GM20431 (cell line): ENCODE results near the gene WWOX.

Experiments used
- in situ Hi-C: fragments of 300-500 bp; cut with MseI, MboI; formaldehyde crosslinking; loops from one replicate; pipeline ENCODE4 v1.15.0; 2020; ENCODE audit warnings: low sequenced_read_pairs; ENCODE audit not compliant: unreplicated experiment

The WWOX gene

GRCh38 chr16:78916928-78917545 lies 817.6 kb downstream of the WWOX start:
- in situ Hi-C loops = no loop called here

- in situ Hi-C loops = no loop called here
Observed at GRCh38 chr16:78918805-78919305, 819.4 kb downstream of the WWOX start.

- in situ Hi-C loops = no loop called here
Observed at GRCh38 chr16:78919852-78920251, 820.4 kb downstream of the WWOX start.

- in situ Hi-C loops = no loop called here
Observed at GRCh38 chr16:78920621-78921020, 821.2 kb downstream of the WWOX start.

- in situ Hi-C loops = no loop called here
Observed at GRCh38 chr16:78925083-78925767, 825.8 kb downstream of the WWOX start.

GRCh38 chr16:78926723-78927210 lies 827.3 kb downstream of the WWOX start:
- in situ Hi-C loops = no loop called here

- in situ Hi-C loops = no loop called here
Observed at GRCh38 chr16:78927766-78928165, 828.3 kb downstream of the WWOX start.

GRCh38 chr16:78929841-78930240 lies 830.4 kb downstream of the WWOX start:
- in situ Hi-C loops = no loop called here

GRCh38 chr16:78930561-78930960 lies 831.1 kb downstream of the WWOX start:
- in situ Hi-C loops = no loop called here

- in situ Hi-C loops = no loop called here
Observed at GRCh38 chr16:78931267-78931666, 831.8 kb downstream of the WWOX start.

- in situ Hi-C loops = no loop called here
Observed at GRCh38 chr16:78931678-78932077, 832.2 kb downstream of the WWOX start.

GRCh38 chr16:78932355-78932943 lies 833.0 kb downstream of the WWOX start:
- in situ Hi-C loops = no loop called here

GRCh38 chr16:78936060-78936459 lies 836.6 kb downstream of the WWOX start:
- in situ Hi-C loops = no loop called here

GRCh38 chr16:78939597-78939996 lies 840.1 kb downstream of the WWOX start:
- in situ Hi-C loops = no loop called here

- in situ Hi-C loops = no loop called here
Observed at GRCh38 chr16:78942625-78943245, 843.3 kb downstream of the WWOX start.

- in situ Hi-C loops = no loop called here
Observed at GRCh38 chr16:78945336-78945735, 845.9 kb downstream of the WWOX start.

- in situ Hi-C loops = no loop called here
Observed at GRCh38 chr16:78946556-78946955, 847.1 kb downstream of the WWOX start.

GRCh38 chr16:78950768-78951167 lies 851.3 kb downstream of the WWOX start:
- in situ Hi-C loops = no loop called here

- in situ Hi-C loops = no loop called here
Observed at GRCh38 chr16:78952630-78953029, 853.2 kb downstream of the WWOX start.

- in situ Hi-C loops = no loop called here
Observed at GRCh38 chr16:78953526-78953925, 854.1 kb downstream of the WWOX start.

- in situ Hi-C loops = no loop called here
Observed at GRCh38 chr16:78955206-78955605, 855.8 kb downstream of the WWOX start.
